Caco-2 (cell line): ENCODE measurements around the gene PLPP1. TPM values are rescaled to one million over a fixed set of nuclear protein-coding genes. Genes with fewer than 3 reads are reported as not detected.

ENCODE experiments used
- BruUV-seq: library from RNA; stranded (reverse); fragments of 400-500 nt; replicated peaks from 2 replicates; lab custom pipeline; 2021; lab: Mats Ljungman, UMichigan
- CTCF ChIA-PET: fragments of 300-600 bp; sonication (Branson Sonifier 250); formaldehyde crosslinking; loops from one replicate; lab custom pipeline; 2022; ENCODE audit warnings: antibody characterized with exemption; lab: Charles Lee
- POLR2A ChIA-PET: fragments of 300-600 bp; sonication (Branson Sonifier 250); formaldehyde crosslinking; loops from one replicate; lab custom pipeline; 2022; ENCODE audit warnings: antibody characterized with exemption; lab: Charles Lee
- DNase-seq, 2 experiments: peaks; one replicate each; pipeline versions ENCODE4 v3.0.0 to v3.0.0-alpha.2; 2020 to 2022
- H3K27me3 ChIP-seq: replicated peaks from 2 replicates; pipeline ENCODE4 v1.6.0; 2011; ENCODE audit warnings: low read length; ENCODE audit not compliant: control insufficient read depth, insufficient read depth
- H3K36me3 ChIP-seq: 2 replicates; pipeline ENCODE4 v1.5.1; 2011; ENCODE audit warnings: low read length; ENCODE audit not compliant: control insufficient read depth, insufficient read depth
- H3K4me1 ChIP-seq: fragments of 250-450 bp; sonication (Bioruptor Pico); 2 replicates; pipeline ENCODE4 v1.5.1; 2020; ENCODE audit warnings: mild to moderate bottlenecking
- H3K4me3 ChIP-seq: 2 replicates; pipeline ENCODE4 v1.5.1; 2011; ENCODE audit warnings: low read depth, mild to moderate bottlenecking, control low read depth, low read length
- H3K9me3 ChIP-seq: fragments of 250-450 bp; sonication (Bioruptor Pico); 2 replicates; pipeline ENCODE4 v1.5.1; 2020; ENCODE audit warnings: mild to moderate bottlenecking, moderate library complexity
- H3K27ac Mint-ChIP-seq: one replicate; pipeline ENCODE4 v1.8.0; 2022; ENCODE audit warnings: mixed read lengths; ENCODE audit not compliant: unreplicated experiment
- H3K27me3 Mint-ChIP-seq: one replicate; pipeline ENCODE4 v1.8.0; 2022; ENCODE audit warnings: mixed read lengths; ENCODE audit not compliant: insufficient read depth, unreplicated experiment
- H3K36me3 Mint-ChIP-seq: one replicate; pipeline ENCODE4 v1.8.0; 2022; ENCODE audit warnings: mild to moderate bottlenecking, mixed read lengths; ENCODE audit not compliant: insufficient read depth, unreplicated experiment
- H3K4me1 Mint-ChIP-seq: one replicate; pipeline ENCODE4 v1.8.0; 2022; ENCODE audit warnings: low read depth, mixed read lengths; ENCODE audit not compliant: unreplicated experiment
- H3K4me3 Mint-ChIP-seq: one replicate; pipeline ENCODE4 v1.8.0; 2022; ENCODE audit warnings: mild to moderate bottlenecking, moderate library complexity, mixed read lengths; ENCODE audit not compliant: unreplicated experiment
- H3K9me3 Mint-ChIP-seq: one replicate; pipeline ENCODE4 v1.8.0; 2022; ENCODE audit warnings: mixed read lengths; ENCODE audit not compliant: unreplicated experiment
- intact Hi-C: fragments of 100-400 bp; cut with micrococcal nuclease; formaldehyde crosslinking; loops from one replicate; pipeline ENCODE4 v1.10.0; 2022; ENCODE audit not compliant: unreplicated experiment
- total RNA-seq: library from RNA; stranded (reverse); gene quantifications from 2 replicates; pipeline ENCODE4 v1.2.3, GENCODE V29; 2022
- TF ChIP-seq, protein P1 (sequence below), 2 experiments: fragments of 200-600 bp in 1 of 2; IDR thresholded peaks; 1 replicate in 1 of 2; 2 replicates in 1 of 2; pipeline versions ENCODE4 v1.5.1 to v1.8.0; 2011 to 2022; ENCODE audit warnings: antibody characterized with exemption in 1 of 2, control low read depth in 1 of 2, inconsistent platforms in 1 of 2, low read depth in 1 of 2, low read length in 1 of 2, mild to moderate bottlenecking in 1 of 2, moderate library complexity in 1 of 2; ENCODE audit not compliant: insufficient read depth in 1 of 2, severe bottlenecking in 1 of 2, unreplicated experiment in 1 of 2

PLPP1 gene
- total RNA-seq, 1 experiment from 2014 or later: 49.4 TPM

DNA sequence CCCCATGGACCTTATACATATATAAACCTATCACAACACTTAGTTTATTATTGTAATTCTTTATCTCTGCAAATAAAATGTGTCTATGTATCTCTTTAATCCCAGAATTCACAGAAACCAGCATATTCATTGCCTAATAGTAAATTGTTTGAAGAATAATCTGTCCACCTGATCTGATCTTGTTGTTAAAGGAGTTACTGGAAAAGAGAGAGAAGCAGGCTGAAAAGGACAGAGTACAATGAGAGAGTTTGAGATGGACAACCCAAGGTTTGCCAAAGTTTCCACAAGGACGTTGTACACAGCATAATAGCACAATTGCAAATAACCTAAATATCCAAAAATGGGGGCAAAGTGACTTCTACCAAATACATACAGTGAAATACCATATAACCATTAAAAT lies 23.8 kb downstream of the PLPP1 start:
- TF ChIP-seq, protein P1, sequence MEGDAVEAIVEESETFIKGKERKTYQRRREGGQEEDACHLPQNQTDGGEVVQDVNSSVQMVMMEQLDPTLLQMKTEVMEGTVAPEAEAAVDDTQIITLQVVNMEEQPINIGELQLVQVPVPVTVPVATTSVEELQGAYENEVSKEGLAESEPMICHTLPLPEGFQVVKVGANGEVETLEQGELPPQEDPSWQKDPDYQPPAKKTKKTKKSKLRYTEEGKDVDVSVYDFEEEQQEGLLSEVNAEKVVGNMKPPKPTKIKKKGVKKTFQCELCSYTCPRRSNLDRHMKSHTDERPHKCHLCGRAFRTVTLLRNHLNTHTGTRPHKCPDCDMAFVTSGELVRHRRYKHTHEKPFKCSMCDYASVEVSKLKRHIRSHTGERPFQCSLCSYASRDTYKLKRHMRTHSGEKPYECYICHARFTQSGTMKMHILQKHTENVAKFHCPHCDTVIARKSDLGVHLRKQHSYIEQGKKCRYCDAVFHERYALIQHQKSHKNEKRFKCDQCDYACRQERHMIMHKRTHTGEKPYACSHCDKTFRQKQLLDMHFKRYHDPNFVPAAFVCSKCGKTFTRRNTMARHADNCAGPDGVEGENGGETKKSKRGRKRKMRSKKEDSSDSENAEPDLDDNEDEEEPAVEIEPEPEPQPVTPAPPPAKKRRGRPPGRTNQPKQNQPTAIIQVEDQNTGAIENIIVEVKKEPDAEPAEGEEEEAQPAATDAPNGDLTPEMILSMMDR (IDR thresholded peaks at IDR 0.05; ENCODE audit: insufficient read depth in 1 of 2, low read depth in 1 of 2, low read length in 1 of 2, severe bottlenecking in 1 of 2, unreplicated experiment in 1 of 2): no peak
- POLR2A ChIA-PET: no interaction called here
- Histone ChIP-seq H3K36me3 (no peaks in the 10 kb centered on the region), H3K4me1 (peaks cover 31% of the 10 kb centered on the region), H3K27me3 (no peaks in the 10 kb centered on the region), H3K4me3 (no peak overlapping the region), H3K9me3 (no peaks in the 10 kb centered on the region)
- intact Hi-C loops: no loop called here
- no peaks in the 10 kb centered on the region for H3K9me3 Mint-ChIP-seq
- no peak for DNase-seq
- H3K36me3 Mint-ChIP-seq: peaks cover 4% of the 10 kb centered on the region
- CTCF ChIA-PET: no interaction called here
- no peaks in the 10 kb centered on the region for H3K27me3 Mint-ChIP-seq
- no TSS peak for BruUV-seq
- H3K27ac Mint-ChIP-seq: no peak overlapping the region
- H3K4me1 Mint-ChIP-seq: peaks cover 32% of the 10 kb centered on the region
- H3K4me3 Mint-ChIP-seq: no peak overlapping the region

DNA sequence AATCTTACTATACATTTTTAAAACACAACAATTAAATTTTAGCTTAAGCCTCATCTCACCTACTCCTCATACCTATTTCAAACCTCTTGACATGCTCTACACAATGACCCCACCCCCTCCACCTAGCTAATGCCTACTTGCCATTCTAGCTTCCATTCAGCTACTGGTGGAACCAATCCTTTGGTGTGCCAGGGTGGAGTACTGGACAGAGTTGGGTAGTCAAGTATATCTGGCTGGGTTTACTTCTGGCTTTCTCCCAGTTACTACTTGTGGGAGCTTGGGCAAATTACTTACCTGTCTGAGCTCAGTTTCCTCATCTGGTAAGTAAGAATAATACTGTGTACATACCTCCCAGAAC lies 24.3 kb downstream of the PLPP1 start:
- intact Hi-C loops: no loop called here
- no peak overlapping the region for H3K27ac Mint-ChIP-seq
- CTCF ChIA-PET: interaction anchor here (0.5 kb wide), 1 partner anchor 36 kb away, joined by 5 read pairs; no protein-coding TSS in a partner anchor
- Histone ChIP-seq H3K4me1 (peaks cover 31% of the 10 kb centered on the region), H3K4me3 (no peak overlapping the region), H3K27me3 (no peaks in the 10 kb centered on the region), H3K36me3 (no peaks in the 10 kb centered on the region), H3K9me3 (no peaks in the 10 kb centered on the region)
- no peak for DNase-seq
- TF ChIP-seq, protein P1 (IDR thresholded peaks at IDR 0.05; ENCODE audit: insufficient read depth in 1 of 2, low read depth in 1 of 2, low read length in 1 of 2, severe bottlenecking in 1 of 2, unreplicated experiment in 1 of 2): no peak
- peaks cover 27% of the 10 kb centered on the region for H3K4me1 Mint-ChIP-seq
- no TSS peak for BruUV-seq
- POLR2A ChIA-PET: no interaction called here
- H3K9me3 Mint-ChIP-seq: no peaks in the 10 kb centered on the region
- H3K36me3 Mint-ChIP-seq: peaks cover 4% of the 10 kb centered on the region
- no peak overlapping the region for H3K4me3 Mint-ChIP-seq
- no peaks in the 10 kb centered on the region for H3K27me3 Mint-ChIP-seq

DNA sequence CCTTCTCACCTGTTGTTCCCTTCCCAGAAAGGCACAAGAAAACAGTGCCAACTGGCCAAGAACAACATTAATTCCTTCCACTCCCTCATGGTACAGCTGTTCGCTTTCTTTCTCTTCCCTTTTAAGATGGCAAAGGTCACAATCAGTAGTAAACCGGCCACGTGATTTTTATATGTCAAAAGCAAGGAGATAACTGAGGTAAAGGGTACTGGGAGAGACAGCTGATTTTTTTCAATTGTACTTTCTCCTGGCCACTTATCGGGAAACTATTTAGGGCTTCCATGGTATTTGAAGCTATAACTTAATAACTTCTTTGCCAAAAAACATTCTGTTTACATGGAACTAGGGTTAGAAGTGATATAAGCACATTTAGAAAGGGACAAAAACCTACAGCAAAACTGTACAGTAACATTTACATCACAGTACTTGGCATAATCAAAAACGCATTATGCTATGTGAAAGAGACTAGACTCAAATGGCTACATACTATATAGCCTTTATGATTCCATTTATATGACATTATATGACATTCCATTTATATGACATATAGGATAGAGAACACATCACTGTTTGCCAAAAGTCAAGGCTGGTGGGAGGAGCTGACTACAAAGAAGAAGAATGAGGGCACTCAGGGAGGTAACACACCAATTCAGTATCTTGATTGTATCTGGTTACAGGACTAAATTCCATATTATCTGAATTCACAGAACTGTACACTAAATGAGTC lies 24.8 kb downstream of the PLPP1 start:
- H3K27me3 Mint-ChIP-seq: no peaks in the 10 kb centered on the region
- DNase-seq: no peak
- no peak overlapping the region for H3K27ac Mint-ChIP-seq
- intact Hi-C loops: no loop called here
- no peaks in the 10 kb centered on the region for H3K27me3 ChIP-seq
- H3K4me1 ChIP-seq: peaks cover 31% of the 10 kb centered on the region
- no TSS peak for BruUV-seq
- ChIA-PET POLR2A (no interaction called here), CTCF (interaction anchor here (0.5 kb wide), 1 partner anchor 36 kb away, joined by 5 read pairs; no protein-coding TSS in a partner anchor)
- no peaks in the 10 kb centered on the region for H3K9me3 ChIP-seq
- TF ChIP-seq, protein P1 (IDR thresholded peaks at IDR 0.05; ENCODE audit: insufficient read depth in 1 of 2, low read depth in 1 of 2, low read length in 1 of 2, severe bottlenecking in 1 of 2, unreplicated experiment in 1 of 2): no peak
- peaks cover 4% of the 10 kb centered on the region for H3K36me3 Mint-ChIP-seq
- H3K4me1 Mint-ChIP-seq: peaks cover 23% of the 10 kb centered on the region
- H3K4me3 ChIP-seq: no peak overlapping the region
- no peaks in the 10 kb centered on the region for H3K36me3 ChIP-seq
- no peak overlapping the region for H3K4me3 Mint-ChIP-seq
- H3K9me3 Mint-ChIP-seq: no peaks in the 10 kb centered on the region
